Amniotic epithelial cell (primary cell): ENCODE results near the gene MT3.
A peak's percentile ranks its signal among the peaks of the same experiment; 100 is the strongest.

Source experiments
- DNase-seq: peaks from one replicate; pipeline ENCODE4 v3.0.0-alpha.2; 2010; ENCODE audit warnings: low read depth

Gene MT3

DNA sequence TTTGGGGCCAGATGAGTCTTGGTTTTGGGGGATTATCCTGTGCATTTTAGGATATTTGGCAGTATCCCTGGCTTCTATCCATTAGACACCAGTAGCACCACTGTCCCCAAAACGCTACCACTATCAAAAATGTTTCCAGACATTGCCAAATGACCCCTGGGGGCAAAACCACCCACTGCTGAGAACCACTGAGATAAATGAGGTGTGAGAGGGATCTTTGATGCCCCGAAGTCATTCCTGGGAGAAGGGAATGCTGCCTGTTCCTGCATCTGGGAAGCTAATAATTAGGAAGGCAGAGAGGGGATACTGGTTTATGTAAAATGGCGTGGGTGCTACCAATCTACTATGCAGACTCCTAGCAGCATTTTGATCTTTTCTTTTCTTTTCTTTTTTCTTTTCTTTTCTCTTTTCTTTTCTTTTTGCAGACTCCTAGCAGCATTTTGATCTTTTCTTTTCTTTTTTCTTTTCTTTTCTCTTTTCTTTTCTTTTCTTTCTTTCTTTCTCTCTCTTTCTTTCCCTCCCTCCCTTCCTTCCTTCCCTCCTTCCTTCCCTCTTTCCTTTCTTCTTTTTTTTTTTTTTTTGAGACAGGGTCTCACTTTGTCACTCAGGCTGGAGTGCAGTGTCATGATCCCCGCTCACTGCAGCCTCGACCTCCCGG lies 8.8 kb upstream of the MT3 start:
- no peak for DNase-seq

DNA sequence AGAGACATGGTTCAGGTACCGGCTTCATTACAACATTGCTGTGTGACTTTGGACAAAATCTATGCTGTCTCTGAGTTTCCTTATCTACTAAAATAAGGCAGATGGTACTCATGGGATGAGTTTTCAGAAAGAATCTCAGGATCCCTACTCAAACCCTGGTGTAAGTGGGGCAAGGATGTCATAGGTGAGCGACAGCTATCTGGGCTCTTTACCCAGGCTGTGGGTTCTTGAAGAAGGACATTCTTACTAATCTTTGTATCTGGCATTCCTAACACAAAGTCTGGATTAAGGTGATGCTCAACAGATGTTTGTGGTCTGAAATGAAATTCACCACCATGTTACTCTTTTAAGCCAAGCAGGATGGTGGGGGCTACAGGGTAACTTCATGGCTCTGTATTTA lies 6.4 kb upstream of the MT3 start:
- DNase-seq = peak; percentile 94

DNA sequence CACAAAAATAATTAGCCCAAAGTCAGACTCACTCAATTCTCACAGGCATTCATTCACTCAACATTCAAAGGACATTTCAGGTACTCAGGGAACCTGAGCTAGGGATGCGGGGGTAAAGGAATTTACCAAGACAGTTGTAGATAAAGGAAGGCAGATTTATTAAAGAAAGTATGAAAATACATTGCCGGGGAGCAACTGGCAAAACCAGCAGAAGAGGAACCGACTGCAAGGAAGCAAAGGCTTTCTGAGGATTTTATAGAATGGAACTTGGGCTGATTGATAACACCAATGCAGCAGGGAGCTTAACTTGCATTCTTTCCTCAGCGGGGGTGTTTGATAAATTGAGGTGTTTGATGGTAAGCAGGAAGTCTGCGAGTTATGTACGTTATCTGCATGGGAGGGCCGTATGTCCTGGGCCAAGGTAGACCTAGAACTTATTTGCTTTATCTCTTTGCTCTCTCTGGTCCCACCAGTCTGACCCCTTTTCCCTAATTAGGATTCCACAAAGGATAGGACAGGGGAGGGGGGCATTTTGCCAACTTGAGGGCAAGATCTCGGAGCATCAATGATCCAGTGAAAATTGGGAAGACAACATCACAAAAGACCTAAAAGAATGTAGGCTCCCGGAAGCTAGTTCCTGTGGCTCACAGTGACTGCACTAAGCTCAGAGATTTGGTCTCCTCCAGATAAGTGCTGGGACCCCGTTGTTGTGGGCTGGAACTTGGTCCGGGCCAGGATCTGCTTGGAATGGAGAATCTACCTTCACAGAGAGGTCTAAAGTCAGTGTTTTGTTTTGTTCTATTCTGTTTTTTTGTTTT lies 5.8 kb upstream of the MT3 start:
- DNase-seq = peak; percentile 91

DNA sequence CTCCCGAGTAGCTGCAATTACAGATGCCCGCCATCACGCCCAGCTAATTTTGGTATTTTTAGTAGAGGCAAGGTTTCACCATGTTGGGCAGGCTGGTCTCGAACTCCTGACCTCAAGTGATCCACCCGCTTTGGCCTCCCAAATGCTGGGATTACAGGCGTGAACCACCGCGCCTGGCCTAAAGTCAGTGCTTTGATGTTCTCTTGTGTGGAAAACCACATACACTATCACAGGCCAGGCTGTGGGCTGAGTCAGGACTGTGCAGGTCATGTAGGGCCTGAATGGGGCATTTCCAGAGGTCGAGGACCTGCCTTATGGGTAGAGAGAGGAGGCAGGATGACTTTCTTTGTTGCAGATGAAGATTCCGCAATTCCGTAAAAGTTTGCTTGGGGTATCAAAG lies 5.1 kb upstream of the MT3 start:
- peak; percentile 55 for DNase-seq

DNA sequence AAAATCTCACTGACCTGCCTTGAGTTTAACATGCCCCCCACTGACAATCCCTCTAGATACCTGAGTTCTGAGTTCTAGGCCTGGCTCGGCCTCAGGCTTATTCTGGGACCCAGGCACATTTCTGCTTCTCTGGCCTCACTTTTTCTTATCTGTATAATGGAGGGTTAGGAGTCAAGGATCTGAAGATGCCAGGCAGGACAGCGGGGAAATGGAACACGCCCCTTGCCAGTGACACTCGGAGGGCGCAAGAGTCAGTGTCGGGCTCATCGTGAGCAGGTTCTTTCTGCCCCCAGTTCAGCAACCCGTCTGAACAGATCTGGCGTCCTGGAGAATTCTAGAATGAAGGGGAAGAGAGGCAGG lies 567 bp upstream of the MT3 start:
- no peak for DNase-seq

DNA sequence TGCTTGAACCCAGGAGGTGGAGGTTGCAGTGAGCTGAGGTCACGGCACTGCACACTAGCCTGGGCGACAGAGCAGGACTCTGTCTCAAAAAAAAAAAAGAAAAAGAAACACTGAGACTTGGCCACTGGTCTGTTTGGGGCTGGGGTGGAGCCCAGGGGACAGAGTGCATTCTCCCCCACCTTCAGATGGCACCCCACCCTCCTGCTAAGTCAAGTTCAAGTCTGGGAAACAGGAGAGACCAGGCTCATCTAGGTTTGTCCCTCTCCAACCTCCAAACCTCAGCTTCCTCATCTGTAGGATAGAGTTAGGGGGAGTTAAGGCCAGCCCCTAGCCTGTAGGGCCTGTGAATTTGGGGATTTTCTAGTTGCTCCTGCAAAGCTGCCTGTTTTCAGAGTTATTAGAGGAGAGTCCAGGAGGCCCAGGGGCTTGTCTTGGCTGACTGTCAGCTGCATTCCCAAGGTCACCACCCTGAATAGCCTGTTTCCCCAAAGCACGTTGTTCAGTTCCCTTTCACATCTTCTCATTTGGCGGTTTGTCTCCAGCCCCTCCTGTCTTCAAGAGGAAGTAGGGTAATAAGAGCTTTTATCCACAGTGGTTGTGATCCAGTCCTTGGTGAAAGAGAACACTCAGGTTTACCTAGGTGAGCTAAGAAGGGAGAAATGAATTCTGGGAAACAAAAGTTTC lies 2.2 kb downstream of the MT3 start:
- DNase-seq = peak; percentile 24

DNA sequence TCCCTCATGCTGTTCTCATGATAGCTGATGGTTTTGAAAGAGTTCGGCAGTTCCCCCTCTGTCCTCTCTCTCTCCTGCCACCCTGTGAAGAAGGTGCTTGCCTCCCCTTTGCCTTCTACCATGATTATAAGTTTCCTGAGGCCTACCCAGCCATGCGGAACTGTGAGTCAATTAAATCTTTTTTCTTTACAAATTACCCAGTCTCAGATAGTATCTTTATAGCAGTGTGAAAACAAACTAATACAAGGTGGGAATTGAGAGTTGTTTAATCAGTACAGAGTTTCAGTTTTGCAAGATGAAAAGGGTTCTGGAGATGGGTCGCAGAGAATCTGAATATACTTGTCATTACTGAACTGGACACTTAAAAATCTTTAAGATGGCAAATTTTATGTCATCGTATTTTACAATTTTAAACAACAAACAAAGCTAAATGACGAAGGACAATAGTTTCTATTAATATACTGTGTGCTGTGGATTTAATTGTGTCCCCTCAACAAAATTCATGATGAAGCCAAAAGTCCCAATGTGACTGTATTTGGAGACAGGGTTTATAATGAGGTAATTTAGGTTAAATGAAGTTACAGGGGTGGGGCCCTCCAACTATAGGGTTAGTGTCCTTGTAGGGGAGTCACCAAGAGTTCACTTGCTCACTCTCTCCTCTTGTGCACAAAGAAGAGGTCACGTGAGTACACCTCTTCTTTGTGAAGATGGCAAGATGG lies 4.4 kb downstream of the MT3 start:
- no peak for DNase-seq

DNA sequence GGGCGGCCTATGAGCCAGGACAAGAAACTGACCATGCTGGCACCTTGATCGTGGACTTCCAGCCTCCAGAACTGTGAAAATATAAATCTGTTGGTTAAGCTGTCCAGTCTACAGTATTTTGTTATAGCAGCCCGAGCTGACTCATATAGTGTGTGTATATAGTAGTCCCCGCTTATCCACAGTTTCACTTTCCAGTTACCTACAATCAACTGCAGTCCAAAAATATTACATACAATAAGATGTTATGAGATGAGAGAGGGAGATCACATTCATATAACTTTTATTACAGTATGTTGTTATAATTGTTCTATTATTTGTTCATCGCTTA lies 4.9 kb downstream of the MT3 start:
- DNase-seq = no peak

DNA sequence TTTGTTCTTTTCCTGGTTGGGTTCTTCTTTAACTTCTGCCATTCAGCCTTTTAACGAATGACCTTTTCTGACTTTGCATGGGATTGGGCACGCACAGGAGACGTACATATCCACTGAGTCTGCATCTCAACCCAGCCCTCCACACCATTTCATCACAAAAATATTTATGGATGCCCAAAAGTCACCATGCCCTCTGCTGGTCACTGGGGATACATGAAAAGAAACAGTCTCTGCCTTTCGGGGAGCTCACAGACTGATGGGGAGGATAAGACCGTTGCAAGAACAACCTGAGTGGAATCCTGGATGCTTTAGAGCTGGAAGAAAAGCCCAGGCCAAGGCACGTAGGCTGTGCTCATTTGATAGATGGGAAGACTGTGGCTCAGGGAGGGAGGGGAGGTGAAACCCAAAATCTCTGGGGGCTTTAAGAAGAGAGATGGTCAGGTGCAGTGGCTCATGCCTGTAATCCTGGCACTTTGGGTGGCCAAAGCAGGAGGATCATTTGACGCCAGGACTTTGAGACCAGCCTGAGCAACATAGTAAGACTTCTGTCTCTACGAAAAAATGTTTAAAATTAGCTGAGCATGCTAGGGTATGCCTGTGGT lies 11.2 kb downstream of the MT3 start:
- peak; percentile 63 for DNase-seq

DNA sequence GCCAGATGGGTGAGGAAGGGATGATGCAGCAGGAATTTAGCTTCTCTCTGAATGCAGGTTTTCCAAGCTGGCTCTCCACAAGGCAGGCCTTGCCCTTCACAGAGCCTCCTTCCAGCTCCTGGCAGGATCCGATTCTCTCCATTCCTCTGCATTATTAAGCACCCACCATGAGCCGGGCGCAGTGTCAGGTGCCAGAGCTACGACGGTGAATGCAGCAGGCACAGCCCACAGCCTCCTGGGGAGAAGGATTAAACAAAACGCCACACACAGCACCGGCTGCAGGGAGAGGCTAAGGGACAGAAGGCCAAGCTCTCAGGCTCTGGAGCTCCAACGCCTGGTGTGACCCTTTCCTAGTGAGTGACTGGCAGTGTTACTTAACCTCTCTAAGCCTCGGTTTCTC lies 12.0 kb downstream of the MT3 start:
- no peak for DNase-seq

DNA sequence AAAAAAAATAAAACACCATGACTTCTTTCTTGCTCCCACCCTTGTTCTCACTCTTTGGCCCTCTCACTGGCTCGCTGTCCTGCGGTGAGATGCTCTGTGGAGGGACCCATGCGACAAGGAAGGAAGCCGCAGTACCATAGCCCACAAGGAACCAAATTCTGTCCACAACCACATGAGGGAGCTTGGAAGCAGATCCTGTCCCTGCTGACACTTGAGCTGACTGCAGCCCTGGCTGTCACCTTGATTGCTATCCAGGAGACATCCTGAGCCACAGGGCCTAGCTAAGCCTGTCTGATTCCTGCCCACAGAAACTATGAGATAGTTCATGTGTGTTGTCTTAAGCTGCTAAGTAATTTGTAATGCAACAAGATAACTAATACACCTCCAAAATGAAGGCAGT lies 14.3 kb downstream of the MT3 start:
- peak; percentile 18 for DNase-seq

DNA sequence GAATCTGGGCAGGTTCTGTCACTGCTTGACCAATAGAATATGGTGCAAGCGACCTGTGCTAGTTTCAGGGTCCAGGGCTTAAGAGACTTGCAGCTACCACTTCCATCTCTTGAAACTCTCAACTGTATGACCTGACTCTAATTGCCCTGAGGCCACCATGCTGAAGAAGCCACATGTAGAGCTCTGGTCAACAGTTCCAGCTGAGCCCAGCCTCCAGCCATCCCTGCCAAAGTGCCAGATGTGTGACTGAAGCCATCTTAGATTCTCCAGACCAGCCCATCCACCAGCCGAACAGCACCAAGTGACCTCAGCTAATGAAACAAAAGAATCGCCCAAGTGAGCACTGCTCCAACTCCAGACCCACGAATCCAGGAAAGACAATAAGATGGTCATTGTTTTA lies 15.6 kb downstream of the MT3 start:
- DNase-seq = no peak

DNA sequence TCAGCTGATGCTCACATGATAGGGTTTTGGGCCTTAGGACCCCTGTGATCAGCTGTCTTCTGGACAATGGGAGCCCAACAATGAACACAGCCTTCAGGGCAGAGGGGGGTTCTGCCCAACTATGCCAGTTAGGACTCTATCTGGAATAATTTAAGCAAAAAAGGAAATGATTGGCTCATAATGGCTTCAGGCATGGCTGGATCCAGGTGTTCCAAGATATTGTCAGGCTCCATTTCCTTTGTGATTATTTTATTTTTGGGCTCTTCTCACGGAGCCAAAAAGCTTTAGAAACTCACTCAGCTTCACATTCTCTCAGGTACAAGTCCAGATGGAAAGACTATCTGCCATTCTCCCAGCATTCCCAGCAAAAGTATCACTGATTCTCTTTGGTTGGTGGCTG lies 16.1 kb downstream of the MT3 start:
- no peak for DNase-seq

DNA sequence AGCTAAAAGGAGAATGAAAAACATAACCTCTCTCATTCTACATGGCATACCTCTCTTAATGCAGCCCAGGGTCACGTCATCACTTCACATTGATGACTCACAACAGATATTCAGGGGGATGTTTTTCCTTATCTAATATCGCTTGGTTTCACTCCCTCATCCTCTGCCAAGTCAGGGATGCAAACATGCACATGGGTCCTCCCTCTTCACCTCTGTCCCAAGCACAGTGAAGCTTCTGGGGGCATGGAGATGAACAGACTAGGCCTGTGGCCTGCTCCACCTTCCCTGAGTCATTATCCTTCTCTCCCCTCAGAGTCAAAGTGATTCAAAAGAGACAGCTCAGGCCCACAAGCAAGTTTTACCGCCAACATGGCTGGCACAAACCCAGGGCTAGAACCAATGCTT lies 16.7 kb downstream of the MT3 start:
- peak; percentile 89 for DNase-seq

DNA sequence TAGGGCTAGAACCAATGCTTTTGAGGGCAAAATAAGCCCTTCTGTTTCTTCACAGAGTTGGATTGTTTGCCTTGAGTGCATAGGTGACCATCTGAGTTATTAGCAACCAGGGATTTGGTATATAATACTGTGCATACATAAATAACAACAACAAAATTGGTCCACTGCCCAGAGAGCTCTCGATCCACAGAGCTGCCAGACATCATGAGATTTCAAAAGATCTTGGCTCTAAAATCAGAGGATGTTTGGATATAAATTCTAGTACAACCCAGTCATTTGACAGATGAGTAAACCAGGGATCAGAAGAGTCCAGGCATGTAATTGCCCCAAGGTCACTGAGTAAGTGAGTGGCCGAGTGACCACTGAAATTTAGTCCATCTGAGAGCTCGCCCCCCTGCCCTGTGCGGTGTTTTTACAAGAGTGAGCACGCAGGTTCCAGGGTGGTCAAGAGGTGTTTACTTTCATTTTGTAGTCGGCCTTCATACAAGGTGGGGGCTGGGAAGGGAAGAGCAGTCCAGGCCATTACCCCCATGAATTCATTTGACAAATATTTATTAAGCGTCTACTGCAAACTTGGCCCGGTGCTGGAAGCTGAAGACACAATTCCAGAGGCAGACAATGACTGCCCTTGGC lies 17.3 kb downstream of the MT3 start:
- peak; percentile 97 for DNase-seq

DNA sequence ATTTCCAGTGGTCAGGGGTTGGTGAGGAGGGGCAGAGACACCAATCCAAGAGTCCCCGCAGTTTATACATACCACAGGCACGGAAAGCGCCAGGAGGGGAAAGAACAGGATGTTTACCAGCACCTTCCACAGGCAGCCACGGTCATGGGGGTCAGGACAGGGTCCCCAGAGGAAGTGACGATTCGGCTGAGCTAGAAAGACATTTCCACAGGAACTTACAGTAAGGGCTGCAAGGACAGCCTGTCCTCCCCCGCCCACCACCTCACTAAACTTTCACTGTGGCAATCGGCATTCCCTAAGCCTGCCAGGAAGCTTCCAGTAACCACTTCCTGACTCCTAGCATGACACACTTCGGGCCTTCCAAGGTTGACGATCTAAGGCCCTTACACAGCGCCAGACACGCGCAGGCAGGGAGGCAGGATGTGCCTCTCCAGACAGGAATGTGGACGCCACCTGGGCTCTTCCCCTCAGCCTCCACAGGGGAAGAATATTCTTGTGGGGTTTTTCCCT lies 17.8 kb downstream of the MT3 start:
- DNase-seq = peak; percentile 100

DNA sequence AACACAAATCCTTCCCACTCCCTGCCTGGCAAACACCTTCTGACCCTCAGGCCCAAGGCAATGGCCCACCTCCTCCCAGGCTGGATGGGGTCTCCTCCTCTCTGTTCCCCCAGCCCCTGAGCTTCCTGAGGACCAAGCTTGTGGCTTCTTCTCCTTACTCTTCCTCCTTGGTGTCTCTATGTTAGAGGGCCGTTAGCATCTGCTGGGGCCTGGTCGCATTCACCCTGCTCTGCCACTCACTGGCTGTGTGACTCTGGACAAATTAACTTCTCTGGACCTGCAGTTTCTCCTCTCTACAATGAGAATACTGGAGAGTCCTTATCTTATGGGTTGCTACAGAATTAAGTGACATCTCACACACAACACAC lies 18.3 kb downstream of the MT3 start:
- no peak for DNase-seq

DNA sequence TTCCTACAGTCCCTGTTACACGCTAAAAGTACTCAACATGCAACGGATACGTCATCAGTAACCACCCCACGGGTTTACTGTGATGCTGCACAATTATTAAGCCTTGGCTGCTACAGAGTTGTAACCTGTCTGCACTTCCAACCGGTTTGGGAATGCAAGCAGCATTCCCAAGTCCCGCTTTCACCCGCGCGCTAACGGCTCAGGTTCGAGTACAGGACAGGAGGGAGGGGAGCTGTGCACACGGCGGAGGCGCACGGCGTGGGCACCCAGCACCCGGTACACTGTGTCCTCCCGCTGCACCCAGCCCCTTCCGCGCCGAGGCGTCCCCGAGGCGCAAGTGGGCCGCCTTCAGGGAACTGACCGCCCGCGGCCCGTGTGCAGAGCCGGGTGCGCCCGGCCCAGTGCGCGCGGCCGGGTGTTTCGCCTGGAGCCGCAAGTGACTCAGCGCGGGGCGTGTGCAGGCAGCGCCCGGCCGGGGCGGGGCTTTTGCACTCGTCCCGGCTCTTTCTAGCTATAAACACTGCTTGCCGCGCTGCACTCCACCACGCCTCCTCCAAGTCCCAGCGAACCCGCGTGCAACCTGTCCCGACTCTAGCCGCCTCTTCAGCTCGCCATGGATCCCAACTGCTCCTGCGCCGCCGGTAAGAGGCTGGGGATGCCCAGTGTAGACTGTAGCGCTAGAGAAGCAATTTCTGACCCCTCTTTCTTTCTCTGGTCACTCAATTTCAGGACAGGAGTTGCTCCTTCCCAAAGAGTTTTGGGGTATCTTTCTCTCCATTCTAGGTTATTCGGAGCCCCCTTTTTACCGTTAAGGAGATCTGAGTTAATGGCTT lies 18.9 kb downstream of the MT3 start, which contains the start of gene MT2A:
Gene MT2A, plus strand, starts transcription at position 542 of the 833 bp plus-strand sequence. Its CDS starts 72 bp downstream, at position 614.
- peak; percentile 97 for DNase-seq

DNA sequence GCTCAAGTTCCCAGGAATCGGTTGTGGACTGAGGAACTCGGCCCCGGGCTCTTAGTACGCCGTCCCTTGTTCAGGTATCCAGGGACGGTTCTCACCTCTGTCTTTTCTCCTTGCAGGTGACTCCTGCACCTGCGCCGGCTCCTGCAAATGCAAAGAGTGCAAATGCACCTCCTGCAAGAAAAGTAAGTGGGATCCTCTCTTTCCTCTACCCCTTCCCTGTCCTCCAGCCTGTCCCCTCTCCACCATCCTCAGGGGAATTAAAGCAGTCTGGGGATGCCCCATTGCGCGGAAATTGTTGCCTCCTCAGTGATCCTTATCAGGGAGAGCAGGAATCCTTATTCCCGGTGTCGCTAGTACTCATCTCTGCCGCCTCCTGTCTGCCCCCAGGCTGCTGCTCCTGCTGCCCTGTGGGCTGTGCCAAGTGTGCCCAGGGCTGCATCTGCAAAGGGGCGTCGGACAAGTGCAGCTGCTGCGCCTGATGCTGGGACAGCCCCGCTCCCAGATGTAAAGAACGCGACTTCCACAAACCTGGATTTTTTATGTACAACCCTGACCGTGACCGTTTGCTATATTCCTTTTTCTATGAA lies 19.6 kb downstream of the MT3 start:
- no peak for DNase-seq

DNA sequence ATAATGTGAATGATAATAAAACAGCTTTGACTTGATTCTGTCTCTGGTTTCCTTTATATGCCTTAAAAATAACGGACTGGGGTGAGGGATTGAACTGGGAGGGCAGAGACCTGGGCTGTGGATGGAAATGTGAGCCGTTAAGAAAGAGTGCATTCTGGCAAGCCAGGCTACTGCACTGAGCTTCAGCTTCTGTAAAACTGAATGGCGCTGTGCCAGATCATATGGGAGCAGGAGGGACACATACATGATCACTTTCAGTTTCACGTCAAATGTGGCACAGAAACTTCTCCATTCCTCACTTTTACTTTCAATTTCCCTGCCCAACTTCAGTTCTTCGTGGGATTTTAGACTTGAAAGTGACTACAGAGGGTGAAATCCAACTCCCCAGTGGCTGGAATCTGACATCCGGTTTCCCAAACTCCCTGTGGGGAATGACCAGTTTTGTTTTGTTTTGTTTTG lies 20.2 kb downstream of the MT3 start:
- DNase-seq = peak; percentile 76
